ENCODE measurements around the gene LRCH4.

LRCH4 gene

DNA sequence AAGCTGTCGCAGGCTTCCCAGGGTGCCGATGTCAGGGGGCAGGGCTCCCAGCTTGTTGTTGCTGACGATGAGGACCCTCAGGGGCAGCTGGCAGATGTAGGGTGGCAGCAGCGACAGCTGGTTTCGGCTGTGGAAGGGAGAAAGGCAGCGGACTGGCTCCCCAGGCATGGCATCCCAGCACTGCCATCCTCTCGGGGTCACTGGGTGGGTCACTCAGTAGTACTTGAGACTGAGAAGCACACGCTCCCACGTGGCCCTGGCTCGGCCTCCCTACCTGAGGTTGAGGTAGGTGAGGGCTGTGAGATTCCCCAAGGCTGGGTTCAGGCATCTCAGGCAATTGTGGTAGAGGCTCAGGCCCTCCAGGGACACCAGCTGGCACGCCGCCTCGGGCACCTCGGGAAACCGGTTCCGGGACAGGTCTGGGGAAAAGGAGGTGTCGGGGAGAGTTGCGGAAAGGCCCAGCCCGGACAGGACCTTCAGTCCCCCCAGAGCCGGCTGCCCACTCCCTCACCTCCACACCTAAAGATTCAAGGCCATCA, 3.8 kb downstream of the LRCH4 start:
- DNase-seq = no peak

DNA sequence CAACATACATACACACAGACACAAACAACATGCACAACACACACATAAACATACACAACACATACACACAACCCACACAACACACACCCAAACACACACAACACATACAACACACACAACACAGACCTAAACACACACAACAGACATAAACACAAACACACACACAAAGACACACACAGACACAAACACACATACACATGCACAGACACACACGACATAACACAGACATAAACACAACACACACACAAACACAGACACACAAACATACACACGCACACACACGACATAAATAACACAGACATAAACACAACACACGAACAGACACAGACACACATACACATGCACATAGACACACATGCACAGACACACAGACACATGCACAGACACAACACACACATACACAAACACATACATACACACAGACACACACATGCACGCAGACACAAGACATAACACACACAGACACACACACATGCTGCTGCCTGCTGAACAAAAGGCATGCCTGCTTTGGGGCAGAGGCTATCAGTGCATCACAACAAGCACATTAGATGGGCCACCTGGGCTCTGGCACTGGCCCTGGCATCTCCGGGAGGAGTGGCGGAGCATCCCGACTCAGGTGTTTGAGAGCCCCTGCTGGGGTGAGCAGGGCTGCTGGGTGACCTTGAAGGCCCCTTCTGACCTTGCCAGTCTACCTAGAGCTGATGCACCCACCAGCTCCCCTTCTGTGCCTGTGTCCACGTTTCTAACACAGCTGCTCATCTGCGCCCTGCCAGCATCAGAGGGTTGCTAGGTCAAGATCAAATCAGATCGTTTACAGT, 5.3 kb downstream of the LRCH4 start:
- no peak for DNase-seq

DNA sequence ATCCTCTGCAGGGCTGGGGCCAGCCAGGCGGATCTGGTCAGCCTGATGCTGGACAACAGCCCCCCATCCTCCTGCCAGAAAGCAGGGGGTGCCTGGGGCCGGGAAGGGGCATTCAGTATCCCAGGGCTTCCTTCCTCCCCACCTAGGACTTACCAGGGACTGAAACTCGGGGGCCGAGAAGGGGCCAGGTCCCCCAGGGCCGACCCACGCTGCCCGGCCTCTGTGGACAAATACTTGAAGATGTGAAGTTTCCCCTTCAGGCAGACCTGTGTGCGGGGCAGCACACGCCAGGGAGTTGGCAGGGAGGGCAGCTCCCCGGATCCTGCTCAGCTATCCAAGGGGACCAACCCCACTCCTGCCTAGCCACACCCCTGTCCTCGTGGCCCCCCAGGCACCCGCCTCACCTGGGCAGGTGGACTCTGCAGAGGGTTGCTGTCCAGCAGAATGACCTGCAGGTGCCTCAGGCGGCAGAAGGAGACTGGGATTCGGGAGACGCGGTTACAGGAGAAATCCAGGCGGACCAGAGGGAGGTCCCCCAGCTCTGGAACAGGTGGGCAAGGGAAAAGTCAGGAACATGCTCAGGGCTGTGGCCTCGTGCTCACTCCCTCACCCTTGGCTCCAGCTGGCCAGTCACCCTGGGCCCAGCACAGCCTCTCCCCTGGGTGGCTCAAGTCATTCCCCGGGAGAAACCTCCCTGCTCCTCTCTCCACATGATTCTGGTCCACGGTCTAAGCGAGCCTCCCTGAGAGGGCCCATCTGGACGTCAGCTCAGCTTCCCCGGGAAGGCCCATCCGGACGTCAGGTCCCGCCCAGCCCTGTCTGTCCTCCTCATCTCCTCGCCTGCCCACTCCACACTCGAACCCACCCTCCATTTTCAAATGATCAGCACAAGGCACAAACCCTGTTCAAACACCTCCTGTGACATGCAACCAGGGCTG, 7.4 kb downstream of the LRCH4 start:
- DNase-seq = no peak

GRCh38 chr7:100577507-100577906, 8.4 kb downstream of the LRCH4 start:
- no peak for DNase-seq

GRCh38 chr7:100577103-100577502, 8.8 kb downstream of the LRCH4 start:
- no peak for DNase-seq

GRCh38 chr7:100576384-100576993, 9.4 kb downstream of the LRCH4 start:
- no peak for DNase-seq

GRCh38 chr7:100575746-100576383, 10.1 kb downstream of the LRCH4 start:
- DNase-seq = no peak

GRCh38 chr7:100575206-100575631, 10.7 kb downstream of the LRCH4 start:
- no peak for DNase-seq

- no peak for DNase-seq
Observed at GRCh38 chr7:100574362-100575205, 11.3 kb downstream of the LRCH4 start.

DNA sequence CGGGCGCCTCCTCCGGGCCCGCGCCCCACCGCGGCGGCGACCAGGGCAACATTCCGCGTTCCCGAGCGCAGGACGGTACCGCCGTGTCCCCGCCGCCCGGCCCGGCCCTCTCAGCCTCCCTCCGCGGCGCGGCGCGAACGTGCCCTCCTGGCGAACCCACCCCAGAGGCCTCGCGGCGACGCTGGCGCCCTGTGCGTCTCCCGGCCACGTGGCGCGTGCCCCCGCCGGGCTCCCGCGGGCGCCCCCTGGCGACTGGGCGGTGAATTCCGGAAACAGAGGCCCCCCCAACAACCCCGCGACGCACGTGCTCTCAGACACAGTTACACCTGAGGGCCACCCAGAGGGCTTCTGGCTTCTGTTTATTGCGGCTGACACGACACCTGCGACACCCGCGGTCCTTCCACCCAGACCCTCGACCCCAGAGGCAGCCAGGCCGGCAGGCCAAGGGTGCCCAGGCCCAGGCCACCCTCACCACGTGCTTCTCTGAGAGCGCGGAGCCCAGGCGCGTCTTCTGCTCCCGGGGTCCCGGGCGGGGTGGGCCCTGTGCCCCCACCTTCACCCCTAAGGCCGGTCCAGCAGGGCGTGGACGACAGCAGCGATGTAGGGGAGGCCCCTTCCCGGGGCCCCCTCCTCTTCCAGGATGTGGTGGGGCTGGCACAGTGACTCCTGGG, 12.1 kb downstream of the LRCH4 start, which contains the start of gene SAP25:
Gene SAP25 (minus strand): TSS at position 210 of the 671 bp plus-strand sequence. CDS start 158 bp downstream, at position 52.
- no peak for DNase-seq

- no peak for DNase-seq
Observed at GRCh38 chr7:100572949-100573675, 12.8 kb downstream of the LRCH4 start.

- DNase-seq = no peak
Observed at GRCh38 chr7:100572281-100572948, 13.5 kb downstream of the LRCH4 start.

DNA sequence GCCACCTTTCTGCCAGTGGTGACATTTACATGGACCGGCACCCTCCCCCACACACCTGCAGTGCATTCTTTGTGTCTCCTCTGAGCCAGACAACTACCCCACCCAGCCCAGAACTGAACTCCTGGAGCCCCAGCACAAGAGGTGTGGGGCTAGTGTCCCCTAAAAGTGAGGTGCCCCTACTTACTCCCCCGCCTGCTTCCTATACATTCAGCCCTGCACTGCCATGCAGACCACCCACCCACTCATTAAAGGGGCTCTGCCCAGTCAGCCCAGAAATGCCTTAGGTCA, 14.2 kb downstream of the LRCH4 start:
- DNase-seq = no peak

GRCh38 chr7:100570954-100571828, 14.7 kb downstream of the LRCH4 start:
- DNase-seq = no peak

- DNase-seq = peak in 1 of 2 experiments; percentile 26
Observed at GRCh38 chr7:100568896-100569844, 16.8 kb downstream of the LRCH4 start.

- DNase-seq = no peak
Observed at GRCh38 chr7:100568176-100568895, 17.6 kb downstream of the LRCH4 start.

GRCh38 chr7:100567751-100568175, 18.2 kb downstream of the LRCH4 start:
- DNase-seq = no peak
